Endodermal cell (in vitro differentiated cells): ENCODE data around the gene APPL2. TPM values are rescaled to one million over a fixed set of nuclear protein-coding genes. Genes with fewer than 3 reads are reported as not detected.

ENCODE experiments used
- DNase-seq: peaks from one replicate; pipeline ENCODE4 v3.0.0-alpha.2; 2017
- H3K27ac ChIP-seq: 2 replicates; pipeline ENCODE4 v1.5.1; 2013; ENCODE audit warnings: mild to moderate bottlenecking, low read depth, low read length, moderate library complexity
- H3K27me3 ChIP-seq: 2 replicates; pipeline ENCODE4 v1.6.1; 2013; ENCODE audit warnings: mild to moderate bottlenecking, low read length, moderate library complexity; ENCODE audit not compliant: insufficient read depth, control insufficient read depth, poor library complexity, severe bottlenecking
- H3K36me3 ChIP-seq: 2 replicates; pipeline ENCODE4 v1.7.0; 2013; ENCODE audit warnings: mild to moderate bottlenecking, low read length, moderate library complexity; ENCODE audit not compliant: control insufficient read depth, insufficient read depth
- H3K4me1 ChIP-seq: one replicate; pipeline ENCODE4 v1.7.0; 2013; ENCODE audit warnings: low read length; ENCODE audit not compliant: control insufficient read depth, insufficient read depth
- H3K4me3 ChIP-seq: 2 replicates; pipeline ENCODE4 v1.5.1; 2013; ENCODE audit warnings: mild to moderate bottlenecking, low read length, moderate library complexity
- H3K9ac ChIP-seq: 2 replicates; pipeline ENCODE4 v1.6.1; 2013; ENCODE audit warnings: mild to moderate bottlenecking, low read length, moderate library complexity; ENCODE audit not compliant: poor library complexity, severe bottlenecking; ENCODE audit errors: extremely low read depth
- H3K9me3 ChIP-seq: 2 replicates; pipeline ENCODE4 v1.6.1; 2013; ENCODE audit warnings: mild to moderate bottlenecking, low read length, moderate library complexity; ENCODE audit not compliant: control insufficient read depth
- H3K27ac Mint-ChIP-seq: 2 replicates; pipeline ENCODE4 v1.8.0; 2020; ENCODE audit warnings: mixed read lengths
- H3K27me3 Mint-ChIP-seq: 2 replicates; pipeline ENCODE4 v1.8.0; 2021; ENCODE audit warnings: mild to moderate bottlenecking, mixed read lengths; ENCODE audit not compliant: insufficient read depth
- H3K36me3 Mint-ChIP-seq: 2 replicates; pipeline ENCODE4 v1.8.0; 2020; ENCODE audit warnings: low read depth, mixed read lengths
- H3K4me1 Mint-ChIP-seq: 2 replicates; pipeline ENCODE4 v1.8.0; 2020; ENCODE audit warnings: mixed read lengths
- H3K4me3 Mint-ChIP-seq: 2 replicates; pipeline ENCODE4 v1.8.0; 2020; ENCODE audit warnings: mild to moderate bottlenecking, moderate library complexity, mixed read lengths
- H3K9me3 Mint-ChIP-seq: 2 replicates; pipeline ENCODE4 v1.8.0; 2020; ENCODE audit warnings: mild to moderate bottlenecking, mixed read lengths
- WGBS, 2 experiments: methylation state at CpG; one replicate each; pipeline versions ENCODE4 v1.1.5 to v1.1.7; 2013; ENCODE audit warnings: missing lambda C conversion rate in 2 of 2, mixed read lengths in 1 of 2; ENCODE audit not compliant: insufficient coverage in 1 of 2, insufficient read length in 1 of 2; 5-methylcytosine and 5-hydroxymethylcytosine counted together
- total RNA-seq, 2 donors: library from RNA; stranded (reverse); fragmentation: NEBNext Ultra II Directional in 1 of 2; extraction: Animal tissue kit (Norgen Biotek cat#: 25700) in 1 of 2; gene quantifications; 2 replicates in 1 of 2; 3 replicates in 1 of 2; pipeline ENCODE4 v1.2.1, GENCODE V29; 2021
- TF ChIP-seq, protein P1 (sequence below): fragments of 200-600 bp; sonication (generic); conservative IDR thresholded peaks from 2 replicates; pipeline ENCODE4 v1.5.0; 2021; ENCODE audit warnings: antibody characterized with exemption, mild to moderate bottlenecking

APPL2 gene
- total RNA-seq, 2 donors from 2014 or later: 31.8 to 35.2 TPM

- no peak overlapping the region for H3K4me3 ChIP-seq
- Mint-ChIP-seq H3K4me3 (no peak overlapping the region), H3K36me3 (no peaks in the 10 kb centered on the region), H3K9me3 (no peaks in the 10 kb centered on the region), H3K27me3 (peaks cover 3% of the 10 kb centered on the region), H3K27ac (no peak overlapping the region), H3K4me1 (no peaks in the 10 kb centered on the region)
- WGBS, 2 experiments: 88 to 100% methylated on average over 2 to 3 of the region's 3 CpGs
- no peak overlapping the region for H3K9ac ChIP-seq
- no peaks in the 10 kb centered on the region for H3K27me3 ChIP-seq
- DNase-seq: no peak
- H3K9me3 ChIP-seq: no peaks in the 10 kb centered on the region
- TF ChIP-seq, protein P1, sequence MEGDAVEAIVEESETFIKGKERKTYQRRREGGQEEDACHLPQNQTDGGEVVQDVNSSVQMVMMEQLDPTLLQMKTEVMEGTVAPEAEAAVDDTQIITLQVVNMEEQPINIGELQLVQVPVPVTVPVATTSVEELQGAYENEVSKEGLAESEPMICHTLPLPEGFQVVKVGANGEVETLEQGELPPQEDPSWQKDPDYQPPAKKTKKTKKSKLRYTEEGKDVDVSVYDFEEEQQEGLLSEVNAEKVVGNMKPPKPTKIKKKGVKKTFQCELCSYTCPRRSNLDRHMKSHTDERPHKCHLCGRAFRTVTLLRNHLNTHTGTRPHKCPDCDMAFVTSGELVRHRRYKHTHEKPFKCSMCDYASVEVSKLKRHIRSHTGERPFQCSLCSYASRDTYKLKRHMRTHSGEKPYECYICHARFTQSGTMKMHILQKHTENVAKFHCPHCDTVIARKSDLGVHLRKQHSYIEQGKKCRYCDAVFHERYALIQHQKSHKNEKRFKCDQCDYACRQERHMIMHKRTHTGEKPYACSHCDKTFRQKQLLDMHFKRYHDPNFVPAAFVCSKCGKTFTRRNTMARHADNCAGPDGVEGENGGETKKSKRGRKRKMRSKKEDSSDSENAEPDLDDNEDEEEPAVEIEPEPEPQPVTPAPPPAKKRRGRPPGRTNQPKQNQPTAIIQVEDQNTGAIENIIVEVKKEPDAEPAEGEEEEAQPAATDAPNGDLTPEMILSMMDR: no peak
- H3K4me1 ChIP-seq: no peaks in the 10 kb centered on the region
- H3K36me3 ChIP-seq: no peaks in the 10 kb centered on the region
- no peak overlapping the region for H3K27ac ChIP-seq
These were observed 23.3 kb upstream of the APPL2 start for GRCh38 chr12:105259226-105259625.

GRCh38 chr12:105257321-105257728, 21.4 kb upstream of the APPL2 start:
- H3K36me3 ChIP-seq: no peaks in the 10 kb centered on the region
- H3K4me3 Mint-ChIP-seq: no peak overlapping the region
- H3K4me1 Mint-ChIP-seq: no peaks in the 10 kb centered on the region
- H3K27ac Mint-ChIP-seq: no peak overlapping the region
- H3K27me3 ChIP-seq: no peaks in the 10 kb centered on the region
- H3K27ac ChIP-seq: no peak overlapping the region
- WGBS, 2 experiments: 79 to 90% methylated on average over 2 to 4 of the region's 4 CpGs
- no peaks in the 10 kb centered on the region for H3K9me3 Mint-ChIP-seq
- peaks cover 3% of the 10 kb centered on the region for H3K27me3 Mint-ChIP-seq
- DNase-seq: no peak
- no peaks in the 10 kb centered on the region for H3K4me1 ChIP-seq
- no peaks in the 10 kb centered on the region for H3K36me3 Mint-ChIP-seq
- no peak overlapping the region for H3K9ac ChIP-seq
- no peak overlapping the region for H3K4me3 ChIP-seq
- TF ChIP-seq, protein P1: no peak
- H3K9me3 ChIP-seq: no peaks in the 10 kb centered on the region

GRCh38 chr12:105256921-105257320, 20.9 kb upstream of the APPL2 start:
- 85 to 100% methylated on average over 2 to 3 of the region's 3 CpGs for WGBS, 2 experiments
- no peaks in the 10 kb centered on the region for H3K27me3 ChIP-seq
- no peak overlapping the region for H3K27ac ChIP-seq
- Mint-ChIP-seq H3K4me3 (no peak overlapping the region), H3K4me1 (no peaks in the 10 kb centered on the region), H3K27me3 (peaks cover 3% of the 10 kb centered on the region), H3K27ac (no peak overlapping the region), H3K9me3 (no peaks in the 10 kb centered on the region), H3K36me3 (no peaks in the 10 kb centered on the region)
- H3K4me1 ChIP-seq: no peaks in the 10 kb centered on the region
- TF ChIP-seq, protein P1: no peak
- no peak overlapping the region for H3K4me3 ChIP-seq
- H3K36me3 ChIP-seq: no peaks in the 10 kb centered on the region
- H3K9me3 ChIP-seq: no peaks in the 10 kb centered on the region
- DNase-seq: no peak
- H3K9ac ChIP-seq: no peak overlapping the region
